SU-DHL-6 (cell line): ENCODE measurements around the gene DHRS11.

Source experiments
- CTCF ChIP-seq: fragments of 200-600 bp; sonication (generic); IDR thresholded peaks from one replicate; pipeline ENCODE4 v1.5.1; 2017; ENCODE audit warnings: antibody characterized with exemption, mild to moderate bottlenecking, low read length, moderate library complexity; ENCODE audit not compliant: insufficient read depth, poor library complexity, severe bottlenecking
- EZH2phosphoT487 ChIP-seq: fragments of 200-600 bp; sonication (generic), shearing (Covaris generic); conservative IDR thresholded peaks from 2 replicates; pipeline ENCODE4 v1.6.1; 2018; ENCODE audit warnings: mild to moderate bottlenecking, antibody characterized with exemption, low read length, moderate library complexity, mixed read lengths

DNA sequence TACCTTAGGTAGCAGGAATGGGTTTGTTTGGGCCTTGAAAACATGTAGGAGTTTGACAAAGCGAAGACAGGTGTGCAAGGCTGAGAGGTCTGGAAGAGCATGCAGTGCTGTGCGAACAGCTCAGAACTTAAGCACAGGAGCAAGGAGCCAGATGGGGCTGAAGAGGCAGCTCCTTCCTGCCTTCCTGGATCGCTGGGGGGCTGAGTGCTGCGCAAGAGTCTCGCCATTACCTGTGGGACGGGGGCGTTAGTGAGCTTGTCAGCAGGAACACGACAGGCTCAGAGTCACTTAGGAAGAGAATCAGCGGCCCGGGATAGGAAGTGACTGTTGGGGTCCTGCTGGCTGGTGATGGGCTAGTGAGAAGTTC lies 9.2 kb downstream of the DHRS11 start:
- TF ChIP-seq CTCF: no peak
- TF ChIP-seq EZH2phosphoT487: no peak
